Ovary (tissue), 9 donors: ENCODE results near the gene ADGRF1. TPM values are rescaled to one million over a fixed set of nuclear protein-coding genes. Genes with fewer than 3 reads are reported as not detected.

Experiments
- DNase-seq, 5 donors: peaks; one replicate each; pipeline ENCODE4 v3.0.0-alpha.2; 2019 to 2020
- H3K27ac ChIP-seq, 2 donors: fragments of 200-600 bp; one replicate each; pipeline versions ENCODE4 v1.5.1 to v1.8.0; 2019 to 2022
- H3K27me3 ChIP-seq: fragments of 200-600 bp; one replicate; pipeline ENCODE4 v1.8.0; 2022
- H3K36me3 ChIP-seq: fragments of 200-600 bp; sonication (generic); one replicate; pipeline ENCODE4 v1.5.1; 2019
- H3K4me1 ChIP-seq: one replicate; pipeline ENCODE4 v1.8.1; 2013; ENCODE audit warnings: mild to moderate bottlenecking, moderate library complexity; ENCODE audit not compliant: insufficient read depth
- H3K4me3 ChIP-seq: fragments of 200-600 bp; sonication (generic); one replicate; pipeline ENCODE4 v1.5.1; 2017
- H3K9me3 ChIP-seq, 2 donors: fragments of 200-600 bp in 1 of 2; sonication (generic) in 1 of 2; one replicate each; pipeline versions ENCODE4 v1.5.1 to v1.8.1; 2013 to 2019; ENCODE audit warnings: mild to moderate bottlenecking in 1 of 2, moderate library complexity in 1 of 2
- EP300 ChIP-seq: sonication (generic); formaldehyde crosslinking; IDR thresholded peaks from one replicate; pipeline ENCODE4 v1.6.1; 2017; ENCODE audit warnings: antibody characterized with exemption
- POLR2A ChIP-seq: fragments of 450-650 bp; IDR thresholded peaks from one replicate; pipeline ENCODE4 v1.6.1; 2017; ENCODE audit warnings: antibody characterized with exemption, mild to moderate bottlenecking, moderate library complexity
- WGBS, 3 donors: extraction: QIAGEN DNeasy Blood & Tissue Kit in 1 of 3; methylation state at CpG; one replicate each; pipeline versions ENCODE4 v1.1.5 to v1.1.7; 2013 to 2017; 5-methylcytosine and 5-hydroxymethylcytosine counted together
- intact Hi-C, 4 donors: fragments of 100-400 bp; cut with DNase I; formaldehyde crosslinking; loops; one replicate each; pipeline versions ENCODE4 v1.11.0 to v1.15.1; 2022 to 2023
- polyA plus RNA-seq, 2 donors: library from polyadenylated mRNA; stranded (reverse); fragments of 200-250 nt in 1 of 2; fragments of 350-450 nt in 1 of 2; fragmentation: Illumina TruSeq in 1 of 2; extraction: RNeasy Lipid Tissue Mini Kit (QIAGEN cat#74804) in 1 of 2; gene quantifications; one replicate each; pipeline ENCODE4 v1.2.3, GENCODE V29; 2013 to 2014
- total RNA-seq, 7 donors: library from RNA; depleted of rRNA in 2 of 7; stranded (reverse); fragments of >200 nt in 2 of 7; fragmentation: NEBNext Ultra II Directional in 3 of 7; extraction: Animal tissue kit (Norgen Biotek cat#: 25700) in 3 of 7; gene quantifications; one replicate each; pipeline versions ENCODE4 v1.1.0 to v1.2.4, GENCODE V29; 2016 to 2023
- TF ChIP-seq, protein P1 (sequence below), 3 donors: fragments of 450-650 bp in 2 of 3; fragments of 200-600 bp in 1 of 3; IDR thresholded peaks; one replicate each; pipeline versions ENCODE4 v1.5.1 to v1.8.0; 2016 to 2022; ENCODE audit warnings: antibody characterized with exemption in 3 of 3, mild to moderate bottlenecking in 1 of 3
- donor health status: DM: no; HTN: no; CAD: no; lungs with moderate emphysema.
- donor health status: DM: no; HTN: no; CAD: no.
- donor health status: Bipolar disorder and iron deficiency.
- donor health status: DM: yes; HTN: yes; CAD: no.
- donor health status: DM: no; HTN: no; CAD: no.
- donor health status: DM: yes; HTN: yes; CAD: no.

Gene ADGRF1
- total and polyA plus RNA-seq, 9 donors = 0.11 to 1.2 (median 0.24) TPM; not detected in 6

DNA sequence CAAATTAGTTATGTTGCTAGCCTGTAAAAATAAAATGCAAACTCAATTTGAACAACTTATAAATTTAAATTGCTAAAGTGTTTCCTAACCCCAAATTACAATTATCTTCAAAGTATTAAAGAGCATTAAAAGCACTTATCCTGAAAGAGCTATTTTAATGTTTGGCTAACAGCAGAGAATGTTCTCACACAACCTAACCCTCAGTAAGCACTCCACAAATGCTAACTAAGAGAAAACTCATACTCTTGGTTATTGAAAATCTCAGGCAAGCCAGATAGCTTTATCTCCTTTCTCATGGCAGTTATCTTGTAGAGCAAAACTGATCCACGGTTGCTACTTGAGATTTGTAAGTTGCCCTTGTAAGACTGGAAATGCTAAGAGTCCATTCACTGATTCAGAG, 30.5 kb upstream of the ADGRF1 start:
- intact Hi-C loops = no loop called here
- H3K36me3 ChIP-seq = no peaks in the 10 kb centered on the region
- DNase-seq = no peak
- no peaks in the 10 kb centered on the region for H3K27me3 ChIP-seq
- no peak for TF ChIP-seq POLR2A
- TF ChIP-seq, protein P1, sequence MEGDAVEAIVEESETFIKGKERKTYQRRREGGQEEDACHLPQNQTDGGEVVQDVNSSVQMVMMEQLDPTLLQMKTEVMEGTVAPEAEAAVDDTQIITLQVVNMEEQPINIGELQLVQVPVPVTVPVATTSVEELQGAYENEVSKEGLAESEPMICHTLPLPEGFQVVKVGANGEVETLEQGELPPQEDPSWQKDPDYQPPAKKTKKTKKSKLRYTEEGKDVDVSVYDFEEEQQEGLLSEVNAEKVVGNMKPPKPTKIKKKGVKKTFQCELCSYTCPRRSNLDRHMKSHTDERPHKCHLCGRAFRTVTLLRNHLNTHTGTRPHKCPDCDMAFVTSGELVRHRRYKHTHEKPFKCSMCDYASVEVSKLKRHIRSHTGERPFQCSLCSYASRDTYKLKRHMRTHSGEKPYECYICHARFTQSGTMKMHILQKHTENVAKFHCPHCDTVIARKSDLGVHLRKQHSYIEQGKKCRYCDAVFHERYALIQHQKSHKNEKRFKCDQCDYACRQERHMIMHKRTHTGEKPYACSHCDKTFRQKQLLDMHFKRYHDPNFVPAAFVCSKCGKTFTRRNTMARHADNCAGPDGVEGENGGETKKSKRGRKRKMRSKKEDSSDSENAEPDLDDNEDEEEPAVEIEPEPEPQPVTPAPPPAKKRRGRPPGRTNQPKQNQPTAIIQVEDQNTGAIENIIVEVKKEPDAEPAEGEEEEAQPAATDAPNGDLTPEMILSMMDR (IDR thresholded peaks at IDR 0.05) = no peak
- TF ChIP-seq EP300 = no peak
- no peak overlapping the region for H3K27ac ChIP-seq
- WGBS, 3 donors = 0 to 18% (median 6%) methylated on average over 1 of the region's 1 CpG
- no peaks in the 10 kb centered on the region for H3K9me3 ChIP-seq
- peaks cover 10% of the 10 kb centered on the region for H3K4me1 ChIP-seq
- H3K4me3 ChIP-seq = no peak overlapping the region

DNA sequence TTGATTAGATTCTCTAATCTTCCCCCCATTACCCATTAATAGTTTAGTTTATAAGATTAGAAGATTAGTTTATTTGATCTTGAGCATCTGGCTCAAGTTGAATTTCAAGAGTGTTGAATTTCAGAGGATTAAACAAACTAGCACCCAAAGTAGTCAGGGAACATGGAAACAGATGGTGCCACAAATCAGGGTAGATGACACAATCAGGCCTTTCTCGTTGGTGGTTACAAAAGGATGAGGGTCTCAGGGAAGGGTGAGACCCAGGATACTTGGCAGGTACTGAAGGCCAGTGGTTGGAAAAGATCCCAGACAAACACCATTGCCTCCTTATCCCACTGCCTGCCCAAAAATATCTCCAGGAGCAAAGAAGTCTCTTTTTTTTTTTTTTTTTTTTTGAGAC, 29.5 kb upstream of the ADGRF1 start:
- Histone ChIP-seq H3K4me1 (peaks cover 7% of the 10 kb centered on the region), H3K4me3 (no peak overlapping the region), H3K36me3 (no peaks in the 10 kb centered on the region), H3K9me3 (no peaks in the 10 kb centered on the region), H3K27me3 (no peaks in the 10 kb centered on the region), H3K27ac (no peak overlapping the region)
- WGBS, 3 donors = 16 to 22% (median 21%) methylated on average over 1 of the region's 1 CpG
- intact Hi-C loops = no loop called here
- TF ChIP-seq, protein P1 (IDR thresholded peaks at IDR 0.05) = no peak
- TF ChIP-seq POLR2A (no peak), EP300 (no peak)
- no peak for DNase-seq

DNA sequence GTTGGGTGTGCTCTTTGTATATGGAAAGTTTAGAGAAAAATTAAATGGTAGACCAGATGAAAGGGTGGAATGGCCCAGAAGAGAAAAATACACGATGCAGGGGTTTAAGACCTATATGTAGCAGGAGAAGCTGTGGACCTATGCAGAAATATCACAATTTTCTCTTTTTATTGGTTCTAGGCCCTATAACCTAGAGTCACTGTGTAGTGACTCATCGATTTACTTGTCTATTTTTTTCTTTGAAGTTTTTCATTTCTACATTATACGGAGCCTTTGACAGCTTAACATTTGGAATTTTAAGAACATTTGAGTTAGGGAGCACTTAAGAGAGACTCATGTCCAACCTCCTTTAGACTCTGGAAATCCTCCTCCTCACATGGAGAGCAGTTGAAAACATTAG, 28.3 kb upstream of the ADGRF1 start:
- 94 to 97% (median 95%) methylated on average over 3 of the region's 3 CpGs for WGBS, 3 donors
- Histone ChIP-seq H3K27me3 (no peaks in the 10 kb centered on the region), H3K27ac (no peak overlapping the region), H3K4me3 (no peak overlapping the region), H3K4me1 (peaks cover 3% of the 10 kb centered on the region), H3K9me3 (no peaks in the 10 kb centered on the region), H3K36me3 (no peaks in the 10 kb centered on the region)
- intact Hi-C loops = no loop called here
- TF ChIP-seq POLR2A = no peak
- TF ChIP-seq EP300 = no peak
- TF ChIP-seq, protein P1 (IDR thresholded peaks at IDR 0.05) = no peak
- DNase-seq = no peak

DNA sequence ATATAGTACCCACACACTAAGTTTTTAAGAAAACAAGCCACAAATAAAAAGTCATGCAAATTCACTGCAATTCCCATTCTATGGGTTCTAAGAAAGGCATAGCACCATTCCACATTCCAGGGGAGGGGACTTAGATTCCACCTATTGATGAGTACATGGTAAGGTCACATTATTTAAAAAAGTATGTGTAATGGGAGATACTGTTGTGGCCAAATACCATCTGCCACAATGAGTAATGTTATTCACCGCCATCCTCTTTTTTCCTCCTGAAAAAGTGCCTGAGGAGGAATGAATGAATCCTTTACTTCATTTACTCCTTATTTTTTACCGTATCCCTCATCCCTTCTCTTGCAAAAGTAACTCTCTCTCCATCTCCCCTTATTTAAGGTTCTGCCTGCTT, 27.0 kb upstream of the ADGRF1 start:
- Histone ChIP-seq H3K4me1 (peaks cover 1% of the 10 kb centered on the region), H3K4me3 (no peak overlapping the region), H3K27me3 (no peaks in the 10 kb centered on the region), H3K9me3 (no peaks in the 10 kb centered on the region), H3K27ac (no peak overlapping the region), H3K36me3 (no peaks in the 10 kb centered on the region)
- intact Hi-C loops = no loop called here
- TF ChIP-seq POLR2A = no peak
- no peak for TF ChIP-seq EP300
- TF ChIP-seq, protein P1 (IDR thresholded peaks at IDR 0.05) = no peak
- DNase-seq = no peak
- WGBS, 3 donors = 96 to 100% (median 99%) methylated on average over 2 of the region's 2 CpGs
